Measurements from ENCODE around the gene GLIS2.

- TF ChIP-seq CTCF (tag by site-specific recombination; IDR thresholded peaks at IDR 0.05) (no peak), ZNF600 (tag by site-specific recombination; IDR thresholded peaks at IDR 0.05) (no peak), RBAK (tag by site-specific recombination; IDR thresholded peaks at IDR 0.05) (no peak), BCL11A (tag by site-specific recombination; IDR thresholded peaks at IDR 0.05; ENCODE audit: low read depth) (no peak), PRDM4 (tag by site-specific recombination; IDR thresholded peaks at IDR 0.05) (no peak), ZBTB8A (tag by site-specific recombination; IDR thresholded peaks at IDR 0.05) (no peak), ZNF391 (tag by site-specific recombination; IDR thresholded peaks at IDR 0.05; ENCODE audit: borderline replicate concordance, low read depth) (no peak), EGR2 (tag by site-specific recombination; IDR thresholded peaks at IDR 0.05; ENCODE audit: low read depth) (no peak), TCF7L2 (IDR thresholded peaks at IDR 0.05; ENCODE audit: borderline replicate concordance, low read depth, low read length) (no peak), PRDM10 (tag by site-specific recombination; IDR thresholded peaks at IDR 0.05) (no peak), MZF1 (tag by site-specific recombination; IDR thresholded peaks at IDR 0.05; ENCODE audit: borderline replicate concordance) (no peak), ZNF785 (tag by site-specific recombination; IDR thresholded peaks at IDR 0.05) (no peak)
These were observed 18.4 kb upstream of the GLIS2 start for GRCh38 chr16:4297480-4297879.
